Neuron (in vitro differentiated cells): ENCODE measurements around the gene ARHGAP23.

Source experiments
- H2AFZ ChIP-seq: one replicate; pipeline ENCODE4 v1.6.1; 2013; ENCODE audit warnings: low read depth, mild to moderate bottlenecking, inconsistent platforms, low read length, moderate library complexity
- H3K27me3 ChIP-seq: one replicate; pipeline ENCODE4 v1.6.1; 2013; ENCODE audit warnings: low read length; ENCODE audit not compliant: insufficient read depth
- H3K36me3 ChIP-seq: one replicate; pipeline ENCODE4 v1.6.1; 2013; ENCODE audit warnings: low read length; ENCODE audit not compliant: insufficient read depth
- H3K4me1 ChIP-seq: one replicate; pipeline ENCODE4 v1.6.1; 2013; ENCODE audit warnings: low read length; ENCODE audit not compliant: insufficient read depth
- H3K4me3 ChIP-seq: 2 replicates; pipeline ENCODE4 v1.5.1; 2013; ENCODE audit warnings: mild to moderate bottlenecking, low read length, moderate library complexity
- H3K9me3 ChIP-seq: one replicate; pipeline ENCODE4 v1.6.1; 2013; ENCODE audit warnings: low read length

Gene ARHGAP23

GRCh38 chr17:38441429-38442061, 13.3 kb downstream of the ARHGAP23 start:
- no peak overlapping the region for H3K4me3 ChIP-seq

GRCh38 chr17:38442548-38442947, 14.3 kb downstream of the ARHGAP23 start:
- H3K9me3 ChIP-seq: no peaks in the 10 kb centered on the region

More at GRCh38 chr17:38441429-38442061, 13.3 kb downstream of the ARHGAP23 start:
- H3K9me3 ChIP-seq: no peaks in the 10 kb centered on the region
- no peaks in the 10 kb centered on the region for H3K27me3 ChIP-seq
- no peaks in the 10 kb centered on the region for H3K36me3 ChIP-seq
- peaks cover 4% of the 10 kb centered on the region for H3K4me1 ChIP-seq
- H2AFZ ChIP-seq: no peak overlapping the region

GRCh38 chr17:38443356-38444031, 15.2 kb downstream of the ARHGAP23 start:
- no peaks in the 10 kb centered on the region for H3K9me3 ChIP-seq
- H3K27me3 ChIP-seq: no peaks in the 10 kb centered on the region
- H3K36me3 ChIP-seq: no peaks in the 10 kb centered on the region
- H2AFZ ChIP-seq: no peak overlapping the region
- peaks cover 4% of the 10 kb centered on the region for H3K4me1 ChIP-seq
- no peak overlapping the region for H3K4me3 ChIP-seq

More at GRCh38 chr17:38442548-38442947, 14.3 kb downstream of the ARHGAP23 start:
- no peaks in the 10 kb centered on the region for H3K36me3 ChIP-seq
- no peak overlapping the region for H2AFZ ChIP-seq
- no peaks in the 10 kb centered on the region for H3K27me3 ChIP-seq
- peaks cover 4% of the 10 kb centered on the region for H3K4me1 ChIP-seq
- H3K4me3 ChIP-seq: no peak overlapping the region

GRCh38 chr17:38444151-38444550, 15.9 kb downstream of the ARHGAP23 start:
- Histone ChIP-seq H3K36me3 (no peaks in the 10 kb centered on the region), H3K4me3 (no peak overlapping the region)

GRCh38 chr17:38447502-38448085, 19.3 kb downstream of the ARHGAP23 start:
- Histone ChIP-seq H3K27me3 (no peaks in the 10 kb centered on the region), H2AFZ (no peak overlapping the region), H3K36me3 (no peaks in the 10 kb centered on the region), H3K4me3 (no peak overlapping the region), H3K4me1 (peaks cover 21% of the 10 kb centered on the region), H3K9me3 (no peaks in the 10 kb centered on the region)

More at GRCh38 chr17:38444151-38444550, 15.9 kb downstream of the ARHGAP23 start:
- Histone ChIP-seq H3K27me3 (no peaks in the 10 kb centered on the region), H3K9me3 (no peaks in the 10 kb centered on the region), H2AFZ (no peak overlapping the region), H3K4me1 (peaks cover 4% of the 10 kb centered on the region)

- Histone ChIP-seq H3K27me3 (no peaks in the 10 kb centered on the region), H3K9me3 (no peaks in the 10 kb centered on the region), H3K36me3 (no peaks in the 10 kb centered on the region), H3K4me1 (peaks cover 21% of the 10 kb centered on the region), H3K4me3 (no peak overlapping the region), H2AFZ (no peak overlapping the region)
Measured at GRCh38 chr17:38448208-38448771, 20.0 kb downstream of the ARHGAP23 start.

GRCh38 chr17:38449364-38449763, 21.1 kb downstream of the ARHGAP23 start:
- Histone ChIP-seq H3K4me3 (no peak overlapping the region), H3K4me1 (peaks cover 17% of the 10 kb centered on the region), H2AFZ (no peak overlapping the region), H3K9me3 (no peaks in the 10 kb centered on the region), H3K36me3 (no peaks in the 10 kb centered on the region), H3K27me3 (no peaks in the 10 kb centered on the region)

- H3K36me3 ChIP-seq: no peaks in the 10 kb centered on the region
- H3K9me3 ChIP-seq: no peaks in the 10 kb centered on the region
- no peaks in the 10 kb centered on the region for H3K27me3 ChIP-seq
- peaks cover 29% of the 10 kb centered on the region for H3K4me1 ChIP-seq
- no peak overlapping the region for H3K4me3 ChIP-seq
- H2AFZ ChIP-seq: no peak overlapping the region
Measured at GRCh38 chr17:38450557-38451029, 22.3 kb downstream of the ARHGAP23 start.

- Histone ChIP-seq H3K4me1 (peaks cover 35% of the 10 kb centered on the region), H3K27me3 (no peaks in the 10 kb centered on the region), H3K36me3 (no peaks in the 10 kb centered on the region), H3K4me3 (no peak overlapping the region), H2AFZ (no peak overlapping the region), H3K9me3 (no peaks in the 10 kb centered on the region)
Measured at GRCh38 chr17:38451030-38451839, 23.0 kb downstream of the ARHGAP23 start.

GRCh38 chr17:38451840-38452529, 23.7 kb downstream of the ARHGAP23 start:
- H3K4me3 ChIP-seq: no peak overlapping the region
- peaks cover 38% of the 10 kb centered on the region for H3K4me1 ChIP-seq
- H3K9me3 ChIP-seq: no peaks in the 10 kb centered on the region
- H3K36me3 ChIP-seq: no peaks in the 10 kb centered on the region
- no peak overlapping the region for H2AFZ ChIP-seq
- no peaks in the 10 kb centered on the region for H3K27me3 ChIP-seq

- Histone ChIP-seq H3K4me1 (peaks cover 38% of the 10 kb centered on the region), H3K4me3 (no peak overlapping the region), H2AFZ (no peak overlapping the region), H3K9me3 (no peaks in the 10 kb centered on the region), H3K27me3 (no peaks in the 10 kb centered on the region), H3K36me3 (no peaks in the 10 kb centered on the region)
Measured at GRCh38 chr17:38452719-38453118, 24.5 kb downstream of the ARHGAP23 start.

GRCh38 chr17:38453951-38454421, 25.7 kb downstream of the ARHGAP23 start:
- H3K4me1 ChIP-seq: peaks cover 45% of the 10 kb centered on the region
- no peaks in the 10 kb centered on the region for H3K9me3 ChIP-seq
- no peak overlapping the region for H2AFZ ChIP-seq
- H3K4me3 ChIP-seq: no peak overlapping the region
- H3K27me3 ChIP-seq: no peaks in the 10 kb centered on the region
- H3K36me3 ChIP-seq: no peaks in the 10 kb centered on the region
